PC-9 (cell line): Measurements from ENCODE around the gene GABPB1.

Experiments used
- CTCF ChIP-seq: fragments of 200-600 bp; sonication (generic); conservative IDR thresholded peaks from 2 replicates; pipeline ENCODE4 v1.6.1; 2017; ENCODE audit warnings: mixed run types, antibody characterized with exemption, mild to moderate bottlenecking, moderate library complexity
- EZH2 ChIP-seq: fragments of 200-600 bp; sonication (generic); IDR thresholded peaks from 2 replicates; pipeline ENCODE4 v1.8.0; 2017; ENCODE audit warnings: antibody characterized with exemption, low read depth

GRCh38 chr15:50233192-50233736, 121.7 kb downstream of the GABPB1 start:
- TF ChIP-seq CTCF (no peak), EZH2 (no peak)
